HepG2 (cell line): ENCODE results near the gene PPP1R9B.

Experiments
- CBFB ChIP-seq: sonication (generic); formaldehyde crosslinking; IDR thresholded peaks from 2 replicates; pipeline ENCODE4 v1.4.0; 2020; ENCODE audit warnings: missing genetic modification reagents
- POGZ ChIP-seq: sonication (generic); formaldehyde crosslinking; IDR thresholded peaks from 2 replicates; pipeline ENCODE4 v1.4.0; 2020; ENCODE audit warnings: mild to moderate bottlenecking, missing genetic modification reagents
- POLR2AphosphoS5 ChIP-seq: IDR thresholded peaks from 2 replicates; pipeline ENCODE4 v1.6.1; 2012; ENCODE audit warnings: low read depth, low read length
- ZNF274 ChIP-seq: sonication (generic); formaldehyde crosslinking; IDR thresholded peaks from 2 replicates; pipeline ENCODE4 v1.5.1; 2020; ENCODE audit warnings: mild to moderate bottlenecking, missing genetic modification reagents
- TF ChIP-seq, protein P1 (sequence below): sonication (generic); formaldehyde crosslinking; IDR thresholded peaks from 2 replicates; pipeline ENCODE4 v1.5.0; 2020; ENCODE audit warnings: mild to moderate bottlenecking, missing genetic modification reagents, moderate library complexity
- TF ChIP-seq, protein P2 (sequence below): sonication (generic); formaldehyde crosslinking; IDR thresholded peaks from 2 replicates; pipeline ENCODE4 v1.8.1; 2023; ENCODE audit warnings: missing genetic modification reagents, inconsistent platforms, borderline replicate concordance
- TF ChIP-seq, protein P3 (sequence below): sonication (generic); formaldehyde crosslinking; IDR thresholded peaks from 2 replicates; pipeline ENCODE4 v1.4.0; 2020; ENCODE audit warnings: missing genetic modification reagents, borderline replicate concordance
- TF ChIP-seq, protein P4 (sequence below), 2 experiments: IDR thresholded peaks; 2 replicates each; pipeline ENCODE4 v1.6.1; 2011 to 2012; ENCODE audit warnings: low read length in 2 of 2, borderline replicate concordance in 1 of 2, low read depth in 1 of 2, mild to moderate bottlenecking in 1 of 2, moderate library complexity in 1 of 2

DNA sequence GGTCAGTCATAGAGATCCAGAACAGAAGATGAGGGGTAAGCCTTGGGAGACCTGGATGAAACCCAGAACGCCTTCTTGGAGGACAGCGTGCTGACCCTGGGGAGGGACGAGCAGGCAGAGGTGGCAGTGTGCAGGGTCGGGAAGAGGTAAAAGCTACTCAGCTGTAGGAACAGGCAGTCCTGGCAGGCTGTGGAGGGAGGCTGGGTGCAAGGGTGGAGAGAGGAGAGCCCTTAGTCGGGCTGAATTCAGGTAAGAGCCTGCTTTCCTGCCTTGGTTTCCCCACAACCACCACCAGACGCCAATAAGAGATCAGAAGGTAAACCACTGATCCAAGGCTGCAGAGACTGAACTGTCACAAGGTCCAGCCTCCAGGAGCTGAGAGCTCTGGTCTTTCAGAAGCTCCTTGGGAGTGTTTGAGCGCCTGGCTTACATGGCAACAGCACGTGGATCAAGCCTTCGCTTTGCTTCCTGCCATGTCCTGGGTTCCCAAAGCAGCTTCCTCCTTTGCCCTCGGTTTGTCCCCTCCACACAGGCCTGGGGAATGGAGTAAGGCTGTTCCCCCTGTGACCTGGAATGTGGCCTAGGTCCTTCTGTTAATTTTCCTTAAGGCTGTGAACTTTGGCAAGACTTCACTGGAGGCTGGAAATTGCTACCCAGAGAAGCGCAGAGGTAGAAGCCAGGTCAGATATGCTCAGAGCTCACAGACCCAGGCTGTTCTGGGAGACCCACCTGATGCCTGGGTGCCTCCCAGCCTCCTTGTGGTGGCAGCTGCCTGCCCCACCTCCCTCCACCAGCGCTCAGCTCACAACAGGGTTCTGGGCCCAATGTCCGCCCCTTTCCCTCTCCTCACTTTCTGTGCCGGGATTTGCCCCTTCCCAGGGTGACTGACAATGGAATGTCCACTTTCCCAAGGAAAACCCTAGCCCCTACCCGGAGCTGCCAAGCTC, 59.2 kb downstream of the PPP1R9B start:
- no peak for TF ChIP-seq POGZ
- TF ChIP-seq, protein P1, sequence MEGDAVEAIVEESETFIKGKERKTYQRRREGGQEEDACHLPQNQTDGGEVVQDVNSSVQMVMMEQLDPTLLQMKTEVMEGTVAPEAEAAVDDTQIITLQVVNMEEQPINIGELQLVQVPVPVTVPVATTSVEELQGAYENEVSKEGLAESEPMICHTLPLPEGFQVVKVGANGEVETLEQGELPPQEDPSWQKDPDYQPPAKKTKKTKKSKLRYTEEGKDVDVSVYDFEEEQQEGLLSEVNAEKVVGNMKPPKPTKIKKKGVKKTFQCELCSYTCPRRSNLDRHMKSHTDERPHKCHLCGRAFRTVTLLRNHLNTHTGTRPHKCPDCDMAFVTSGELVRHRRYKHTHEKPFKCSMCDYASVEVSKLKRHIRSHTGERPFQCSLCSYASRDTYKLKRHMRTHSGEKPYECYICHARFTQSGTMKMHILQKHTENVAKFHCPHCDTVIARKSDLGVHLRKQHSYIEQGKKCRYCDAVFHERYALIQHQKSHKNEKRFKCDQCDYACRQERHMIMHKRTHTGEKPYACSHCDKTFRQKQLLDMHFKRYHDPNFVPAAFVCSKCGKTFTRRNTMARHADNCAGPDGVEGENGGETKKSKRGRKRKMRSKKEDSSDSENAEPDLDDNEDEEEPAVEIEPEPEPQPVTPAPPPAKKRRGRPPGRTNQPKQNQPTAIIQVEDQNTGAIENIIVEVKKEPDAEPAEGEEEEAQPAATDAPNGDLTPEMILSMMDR (CRISPR knock-in tag), result no peak
- TF ChIP-seq, protein P2, sequence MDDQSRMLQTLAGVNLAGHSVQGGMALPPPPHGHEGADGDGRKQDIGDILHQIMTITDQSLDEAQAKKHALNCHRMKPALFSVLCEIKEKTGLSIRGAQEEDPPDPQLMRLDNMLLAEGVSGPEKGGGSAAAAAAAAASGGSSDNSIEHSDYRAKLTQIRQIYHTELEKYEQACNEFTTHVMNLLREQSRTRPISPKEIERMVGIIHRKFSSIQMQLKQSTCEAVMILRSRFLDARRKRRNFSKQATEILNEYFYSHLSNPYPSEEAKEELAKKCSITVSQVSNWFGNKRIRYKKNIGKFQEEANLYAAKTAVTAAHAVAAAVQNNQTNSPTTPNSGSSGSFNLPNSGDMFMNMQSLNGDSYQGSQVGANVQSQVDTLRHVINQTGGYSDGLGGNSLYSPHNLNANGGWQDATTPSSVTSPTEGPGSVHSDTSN, result no peak
- TF ChIP-seq, protein P3, sequence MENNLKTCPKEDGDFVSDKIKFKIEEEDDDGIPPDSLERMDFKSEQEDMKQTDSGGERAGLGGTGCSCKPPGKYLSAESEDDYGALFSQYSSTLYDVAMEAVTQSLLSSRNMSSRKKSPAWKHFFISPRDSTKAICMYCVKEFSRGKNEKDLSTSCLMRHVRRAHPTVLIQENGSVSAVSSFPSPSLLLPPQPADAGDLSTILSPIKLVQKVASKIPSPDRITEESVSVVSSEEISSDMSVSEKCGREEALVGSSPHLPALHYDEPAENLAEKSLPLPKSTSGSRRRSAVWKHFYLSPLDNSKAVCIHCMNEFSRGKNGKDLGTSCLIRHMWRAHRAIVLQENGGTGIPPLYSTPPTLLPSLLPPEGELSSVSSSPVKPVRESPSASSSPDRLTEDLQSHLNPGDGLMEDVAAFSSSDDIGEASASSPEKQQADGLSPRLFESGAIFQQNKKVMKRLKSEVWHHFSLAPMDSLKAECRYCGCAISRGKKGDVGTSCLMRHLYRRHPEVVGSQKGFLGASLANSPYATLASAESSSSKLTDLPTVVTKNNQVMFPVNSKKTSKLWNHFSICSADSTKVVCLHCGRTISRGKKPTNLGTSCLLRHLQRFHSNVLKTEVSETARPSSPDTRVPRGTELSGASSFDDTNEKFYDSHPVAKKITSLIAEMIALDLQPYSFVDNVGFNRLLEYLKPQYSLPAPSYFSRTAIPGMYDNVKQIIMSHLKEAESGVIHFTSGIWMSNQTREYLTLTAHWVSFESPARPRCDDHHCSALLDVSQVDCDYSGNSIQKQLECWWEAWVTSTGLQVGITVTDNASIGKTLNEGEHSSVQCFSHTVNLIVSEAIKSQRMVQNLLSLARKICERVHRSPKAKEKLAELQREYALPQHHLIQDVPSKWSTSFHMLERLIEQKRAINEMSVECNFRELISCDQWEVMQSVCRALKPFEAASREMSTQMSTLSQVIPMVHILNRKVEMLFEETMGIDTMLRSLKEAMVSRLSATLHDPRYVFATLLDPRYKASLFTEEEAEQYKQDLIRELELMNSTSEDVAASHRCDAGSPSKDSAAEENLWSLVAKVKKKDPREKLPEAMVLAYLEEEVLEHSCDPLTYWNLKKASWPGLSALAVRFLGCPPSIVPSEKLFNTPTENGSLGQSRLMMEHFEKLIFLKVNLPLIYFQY (CRISPR knock-in tag), result no peak
- TF ChIP-seq CBFB (CRISPR knock-in tag), result no peak
- no peak for TF ChIP-seq POLR2AphosphoS5
- TF ChIP-seq, protein P4, sequence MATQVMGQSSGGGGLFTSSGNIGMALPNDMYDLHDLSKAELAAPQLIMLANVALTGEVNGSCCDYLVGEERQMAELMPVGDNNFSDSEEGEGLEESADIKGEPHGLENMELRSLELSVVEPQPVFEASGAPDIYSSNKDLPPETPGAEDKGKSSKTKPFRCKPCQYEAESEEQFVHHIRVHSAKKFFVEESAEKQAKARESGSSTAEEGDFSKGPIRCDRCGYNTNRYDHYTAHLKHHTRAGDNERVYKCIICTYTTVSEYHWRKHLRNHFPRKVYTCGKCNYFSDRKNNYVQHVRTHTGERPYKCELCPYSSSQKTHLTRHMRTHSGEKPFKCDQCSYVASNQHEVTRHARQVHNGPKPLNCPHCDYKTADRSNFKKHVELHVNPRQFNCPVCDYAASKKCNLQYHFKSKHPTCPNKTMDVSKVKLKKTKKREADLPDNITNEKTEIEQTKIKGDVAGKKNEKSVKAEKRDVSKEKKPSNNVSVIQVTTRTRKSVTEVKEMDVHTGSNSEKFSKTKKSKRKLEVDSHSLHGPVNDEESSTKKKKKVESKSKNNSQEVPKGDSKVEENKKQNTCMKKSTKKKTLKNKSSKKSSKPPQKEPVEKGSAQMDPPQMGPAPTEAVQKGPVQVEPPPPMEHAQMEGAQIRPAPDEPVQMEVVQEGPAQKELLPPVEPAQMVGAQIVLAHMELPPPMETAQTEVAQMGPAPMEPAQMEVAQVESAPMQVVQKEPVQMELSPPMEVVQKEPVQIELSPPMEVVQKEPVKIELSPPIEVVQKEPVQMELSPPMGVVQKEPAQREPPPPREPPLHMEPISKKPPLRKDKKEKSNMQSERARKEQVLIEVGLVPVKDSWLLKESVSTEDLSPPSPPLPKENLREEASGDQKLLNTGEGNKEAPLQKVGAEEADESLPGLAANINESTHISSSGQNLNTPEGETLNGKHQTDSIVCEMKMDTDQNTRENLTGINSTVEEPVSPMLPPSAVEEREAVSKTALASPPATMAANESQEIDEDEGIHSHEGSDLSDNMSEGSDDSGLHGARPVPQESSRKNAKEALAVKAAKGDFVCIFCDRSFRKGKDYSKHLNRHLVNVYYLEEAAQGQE (IDR thresholded peaks at IDR 0.05; ENCODE audit: borderline replicate concordance in 1 of 2, low read depth in 1 of 2, low read length in 2 of 2), result no peak
- no peak for TF ChIP-seq ZNF274
